GM12891 (cell line): ENCODE data around the gene BCAS1.

Experiments
- PAX5 ChIP-seq: IDR thresholded peaks from 2 replicates; pipeline ENCODE4 v1.6.1; 2011; ENCODE audit warnings: low read length, moderate library complexity, mild to moderate bottlenecking; ENCODE audit not compliant: insufficient read depth, severe bottlenecking
- POLR2A ChIP-seq: IDR thresholded peaks from 2 replicates; pipeline ENCODE4 v1.6.1; 2011; ENCODE audit warnings: low read depth, low read length, control low read depth
- POLR2AphosphoS5 ChIP-seq: IDR thresholded peaks from 2 replicates; pipeline ENCODE4 v1.6.1; 2011; ENCODE audit warnings: low read depth, low read length, control low read depth
- POU2F2 ChIP-seq: IDR thresholded peaks from 2 replicates; pipeline ENCODE4 v1.6.1; 2011; ENCODE audit warnings: low read depth, mild to moderate bottlenecking, control low read depth, low read length, moderate library complexity
- SPI1 ChIP-seq: IDR thresholded peaks from 2 replicates; pipeline ENCODE4 v1.6.1; 2011; ENCODE audit warnings: low read depth, low read length, control low read depth
- TAF1 ChIP-seq: IDR thresholded peaks from 2 replicates; pipeline ENCODE4 v1.6.1; 2011; ENCODE audit warnings: low read depth, low read length, control low read depth

- TF ChIP-seq POLR2A: no peak
- TF ChIP-seq POLR2AphosphoS5: no peak
- TF ChIP-seq TAF1: no peak
- no peak for TF ChIP-seq PAX5
- TF ChIP-seq SPI1: no peak
- no peak for TF ChIP-seq POU2F2
Observed at GRCh38 chr20:54019585-54019984, 50.8 kb downstream of the BCAS1 start.
